Erythroblast (primary cell): ENCODE measurements around the gene CDC27.

ENCODE experiments used
- GATA1 ChIP-seq: IDR thresholded peaks from 2 replicates; pipeline ENCODE4 v1.6.1; 2011; ENCODE audit warnings: low read depth, mild to moderate bottlenecking, control low read depth, low read length, moderate library complexity
- POLR2A ChIP-seq: IDR thresholded peaks from 2 replicates; pipeline ENCODE4 v1.6.1; 2011; ENCODE audit warnings: mild to moderate bottlenecking, low read length

DNA sequence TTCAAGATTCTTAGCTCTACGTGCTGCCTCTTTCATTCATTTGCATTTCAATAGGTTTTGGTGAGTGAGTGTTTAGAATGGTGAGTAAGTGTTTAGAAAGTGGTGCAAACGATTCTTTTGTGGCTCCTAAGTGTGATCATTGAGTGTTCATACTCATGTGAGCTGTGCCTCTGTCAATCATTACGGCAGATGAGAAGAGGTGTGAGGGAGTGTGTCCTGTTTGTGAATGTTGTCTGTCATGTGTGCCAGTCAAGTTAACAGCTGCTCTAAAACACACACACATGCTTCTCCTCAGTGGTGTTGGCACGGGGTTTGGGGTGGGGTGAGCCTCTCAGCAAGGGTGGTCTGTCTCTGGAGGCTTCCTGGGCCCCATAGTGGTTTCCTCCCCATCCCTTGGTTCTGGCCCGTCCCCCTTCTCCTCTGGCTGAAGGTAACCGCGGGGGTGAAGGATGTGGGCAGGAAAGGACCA, 31.5 kb upstream of the CDC27 start:
- TF ChIP-seq POLR2A (no peak), GATA1 (no peak)
